Testis (tissue), 2 donors: ENCODE data around the gene SPTA1.

Experiments
- POLR2A ChIP-seq: fragments of 450-650 bp; IDR thresholded peaks from one replicate; pipeline ENCODE4 v1.6.1; 2017; ENCODE audit warnings: antibody characterized with exemption, mild to moderate bottlenecking, moderate library complexity
- TF ChIP-seq, protein P1 (sequence below), 3 experiments: fragments of 450-650 bp in 2 of 3; fragments of 200-600 bp in 1 of 3; sonication (generic) in 1 of 3; IDR thresholded peaks; one replicate each; pipeline ENCODE4 v1.5.1; 2016 to 2019; ENCODE audit warnings: antibody characterized with exemption in 3 of 3, mild to moderate bottlenecking in 2 of 3, moderate library complexity in 1 of 3

DNA sequence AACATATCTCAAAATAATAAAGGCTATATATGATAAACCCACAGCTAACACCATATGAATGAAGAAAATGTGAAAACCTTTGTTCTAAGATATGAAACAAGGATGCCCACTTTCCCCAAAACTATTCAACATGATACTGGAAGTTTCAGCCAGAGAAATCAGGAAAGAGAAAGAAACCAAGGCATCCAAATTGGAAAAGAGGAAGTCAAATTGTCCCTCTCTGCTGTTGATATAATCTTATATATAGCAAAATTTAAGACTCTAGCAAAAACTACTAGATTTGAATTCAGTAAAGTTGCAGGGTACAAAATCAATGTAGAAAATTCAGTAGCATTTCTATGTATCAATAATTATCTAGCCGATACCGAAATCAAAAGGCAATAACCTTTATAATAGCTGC lies 85.8 kb downstream of the SPTA1 start:
- TF ChIP-seq, protein P1, sequence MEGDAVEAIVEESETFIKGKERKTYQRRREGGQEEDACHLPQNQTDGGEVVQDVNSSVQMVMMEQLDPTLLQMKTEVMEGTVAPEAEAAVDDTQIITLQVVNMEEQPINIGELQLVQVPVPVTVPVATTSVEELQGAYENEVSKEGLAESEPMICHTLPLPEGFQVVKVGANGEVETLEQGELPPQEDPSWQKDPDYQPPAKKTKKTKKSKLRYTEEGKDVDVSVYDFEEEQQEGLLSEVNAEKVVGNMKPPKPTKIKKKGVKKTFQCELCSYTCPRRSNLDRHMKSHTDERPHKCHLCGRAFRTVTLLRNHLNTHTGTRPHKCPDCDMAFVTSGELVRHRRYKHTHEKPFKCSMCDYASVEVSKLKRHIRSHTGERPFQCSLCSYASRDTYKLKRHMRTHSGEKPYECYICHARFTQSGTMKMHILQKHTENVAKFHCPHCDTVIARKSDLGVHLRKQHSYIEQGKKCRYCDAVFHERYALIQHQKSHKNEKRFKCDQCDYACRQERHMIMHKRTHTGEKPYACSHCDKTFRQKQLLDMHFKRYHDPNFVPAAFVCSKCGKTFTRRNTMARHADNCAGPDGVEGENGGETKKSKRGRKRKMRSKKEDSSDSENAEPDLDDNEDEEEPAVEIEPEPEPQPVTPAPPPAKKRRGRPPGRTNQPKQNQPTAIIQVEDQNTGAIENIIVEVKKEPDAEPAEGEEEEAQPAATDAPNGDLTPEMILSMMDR (IDR thresholded peaks at IDR 0.05) = no peak
- no peak for TF ChIP-seq POLR2A
